Stimulated activated naive CD4-positive, alpha-beta T cell (primary cell): ENCODE data around the gene CFAP210.
A peak's percentile ranks its signal among the peaks of the same experiment; 100 is the strongest.
"Not testable (repeated sequence)": the region's sequence is repeated elsewhere in the genome, so short reads cannot be mapped to it uniquely, and the experiment has no call there.

Experiments used
- DNase-seq, 6 experiments: peaks; one replicate each; lab custom pipeline; 2025; lab: John Stamatoyannopoulos, UW

The CFAP210 gene

DNA sequence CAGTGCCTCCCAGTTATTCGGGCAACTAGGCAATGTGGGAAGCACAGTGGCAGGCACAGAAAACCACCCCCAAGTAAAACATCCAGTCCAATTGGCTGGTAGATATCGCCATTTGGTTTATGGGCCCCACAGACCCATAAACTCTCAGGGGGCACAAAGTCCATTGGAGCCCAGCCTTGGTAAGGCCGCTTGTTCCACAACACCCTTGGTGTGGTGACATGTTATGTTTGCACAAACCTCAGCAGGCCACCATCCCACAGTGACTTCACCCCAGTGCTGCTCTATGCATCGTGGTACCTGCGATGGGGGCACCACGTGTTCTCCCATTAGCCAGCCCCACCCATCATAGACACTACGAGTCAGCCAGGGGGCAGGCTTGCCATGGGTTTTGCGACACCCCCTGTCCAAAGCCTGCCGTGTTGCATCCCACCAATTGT, 18.6 kb upstream of the CFAP210 start:
- DNase-seq, result no peak

DNA sequence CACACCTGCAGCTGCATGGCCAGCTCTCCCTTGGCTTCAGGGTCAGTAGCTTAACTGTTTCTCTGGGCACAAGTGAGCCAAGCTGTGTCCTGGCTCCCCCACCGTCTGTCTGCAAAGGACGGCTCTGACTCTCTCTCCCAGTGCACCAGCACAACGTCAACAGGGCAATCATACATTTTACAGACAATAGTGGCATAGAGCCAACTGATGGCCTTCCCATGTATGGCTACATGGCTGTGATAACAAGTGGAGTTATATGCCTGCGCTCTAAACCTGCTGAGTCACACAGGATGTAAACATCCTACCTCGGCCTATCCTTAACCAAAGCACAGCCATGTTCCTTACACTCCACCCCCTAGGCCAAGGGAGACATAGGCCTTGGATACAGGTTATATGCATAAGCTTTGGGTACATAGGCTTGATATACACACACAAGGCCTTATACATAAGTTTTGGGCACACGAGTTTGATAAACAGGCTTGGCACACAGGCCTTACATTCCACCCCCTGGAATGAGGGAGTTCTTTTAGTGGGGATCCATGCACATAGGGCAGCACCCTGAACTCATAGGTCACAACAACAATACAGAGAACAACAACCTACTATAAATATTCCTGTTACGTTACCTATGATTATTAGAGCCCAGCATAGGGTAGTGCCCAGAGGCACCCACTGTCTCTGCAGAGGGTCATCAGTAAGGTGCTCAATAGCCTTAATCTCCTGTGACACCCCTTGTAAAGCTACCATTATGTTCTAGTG, 17.7 kb upstream of the CFAP210 start:
- no peak for DNase-seq

DNA sequence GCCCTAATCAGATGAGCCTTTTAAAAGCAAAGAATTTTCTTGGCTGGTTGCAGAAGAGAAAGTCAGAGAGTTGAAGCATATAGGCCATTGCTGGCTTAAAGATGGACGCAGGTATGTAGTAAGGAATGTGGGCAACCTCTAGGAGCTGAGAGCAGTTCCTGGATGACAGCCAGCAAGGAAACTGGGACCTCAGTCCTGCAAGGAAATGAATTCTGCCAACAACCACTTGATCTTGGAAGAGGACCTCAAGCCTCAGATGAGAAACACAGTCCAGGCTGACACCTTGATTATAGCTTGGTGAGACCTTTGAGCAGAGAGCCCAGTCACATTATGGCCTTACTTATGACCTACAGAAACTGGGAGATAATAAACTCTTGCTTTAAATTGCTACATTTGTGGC, 15.8 kb upstream of the CFAP210 start:
- no peak for DNase-seq

DNA sequence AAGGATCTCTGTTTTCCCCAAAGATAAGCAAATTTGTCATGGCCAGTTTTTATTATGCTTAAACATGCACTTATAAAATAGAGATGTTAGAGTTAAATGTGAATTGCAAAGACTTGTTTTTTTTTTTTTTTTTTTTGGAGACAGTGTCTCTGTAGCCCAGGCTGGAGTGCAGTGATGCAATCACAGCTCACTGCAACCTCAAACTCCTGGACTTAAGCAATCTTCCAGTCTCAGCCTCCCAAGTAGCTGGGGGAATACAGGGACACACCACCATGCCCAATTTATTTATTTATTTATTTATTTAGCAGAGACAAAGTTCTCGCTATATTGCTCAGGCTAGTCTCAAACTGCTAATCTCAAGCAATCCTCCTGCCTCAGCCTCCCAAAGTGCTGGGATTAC, 15.1 kb upstream of the CFAP210 start:
- no peak for DNase-seq

DNA sequence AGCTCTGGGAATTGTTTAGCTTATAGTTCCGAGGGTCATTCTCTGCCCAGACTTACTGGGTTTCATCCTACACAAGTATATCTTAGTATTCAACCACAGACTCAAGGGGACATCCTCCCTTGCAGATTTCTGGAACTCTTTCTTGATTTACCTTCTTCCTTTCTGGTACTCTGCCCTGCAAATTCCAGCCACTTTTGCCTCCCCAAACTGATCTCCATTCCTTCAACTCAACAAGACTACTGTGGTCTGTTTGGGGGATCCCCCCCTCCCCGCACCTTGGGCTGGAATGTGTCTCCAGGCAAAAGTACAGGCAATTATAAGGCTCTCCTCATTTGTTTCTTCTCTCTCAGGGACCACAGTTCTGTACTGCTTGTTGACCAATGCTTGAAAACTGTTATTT, 13.4 kb upstream of the CFAP210 start:
- no peak for DNase-seq

DNA sequence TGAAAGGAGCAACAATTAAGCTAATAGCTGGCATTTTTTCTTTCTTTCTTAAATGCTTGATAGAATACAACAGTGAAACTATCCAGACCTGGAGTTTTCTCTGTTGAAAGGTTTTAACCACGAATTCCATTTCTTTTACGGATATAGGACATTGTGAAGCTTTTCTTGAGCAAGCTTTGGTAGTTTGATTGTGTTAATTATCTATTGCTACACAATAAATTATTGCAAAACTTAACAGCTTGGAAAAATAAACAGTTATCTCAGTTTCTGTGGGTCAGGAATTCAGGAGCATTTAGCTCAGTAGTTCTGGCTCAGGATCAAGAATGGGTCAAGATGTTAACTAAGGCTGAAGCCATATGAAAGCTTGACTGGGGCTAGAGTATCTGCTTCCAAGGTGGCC, 11.7 kb upstream of the CFAP210 start:
- DNase-seq, result no peak

DNA sequence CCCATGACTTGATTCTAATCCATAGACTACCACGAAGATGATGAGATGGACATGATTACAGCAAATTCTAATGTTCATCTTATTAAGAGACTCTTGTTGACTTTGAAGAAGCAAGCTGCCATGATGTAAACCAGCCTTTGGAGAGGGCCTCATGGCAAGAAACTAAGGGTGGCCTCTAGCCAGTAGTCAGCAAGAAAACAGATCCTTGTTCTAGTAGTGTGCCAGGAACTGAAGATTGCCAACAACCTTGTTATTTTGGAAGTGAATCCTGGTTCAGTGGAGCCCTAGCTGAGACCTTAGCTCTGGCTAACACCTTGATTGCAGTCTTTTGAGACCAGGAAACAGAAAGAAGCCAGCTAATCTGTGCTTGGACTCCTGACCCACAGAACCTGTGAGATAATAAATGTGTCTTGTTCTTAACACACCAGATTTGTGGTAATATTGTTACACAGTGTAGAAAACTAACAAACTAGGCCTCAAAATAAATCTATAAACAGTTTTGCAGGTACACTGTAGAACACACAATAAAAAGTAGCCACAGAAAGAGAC, 10.0 kb upstream of the CFAP210 start:
- no peak for DNase-seq

DNA sequence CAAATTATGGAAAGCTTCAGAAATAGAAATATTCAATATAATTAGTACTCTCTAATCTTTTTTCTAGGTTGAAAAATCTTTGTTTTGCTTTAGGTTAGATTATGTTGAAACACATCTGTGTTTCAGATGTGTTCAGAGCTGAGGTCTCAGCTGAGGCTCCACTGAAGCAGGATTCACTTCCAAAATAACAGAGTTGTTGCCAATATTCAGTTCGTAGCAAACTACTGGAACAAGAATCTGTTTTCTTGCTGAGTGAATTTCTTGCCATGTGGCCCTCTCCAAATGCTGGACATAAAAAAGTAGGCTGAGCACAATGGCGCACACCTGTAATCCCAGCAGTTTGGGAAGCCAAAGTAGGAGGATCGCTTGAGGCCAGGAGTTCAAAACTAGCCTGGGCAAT, 8.8 kb upstream of the CFAP210 start:
- no peak for DNase-seq

DNA sequence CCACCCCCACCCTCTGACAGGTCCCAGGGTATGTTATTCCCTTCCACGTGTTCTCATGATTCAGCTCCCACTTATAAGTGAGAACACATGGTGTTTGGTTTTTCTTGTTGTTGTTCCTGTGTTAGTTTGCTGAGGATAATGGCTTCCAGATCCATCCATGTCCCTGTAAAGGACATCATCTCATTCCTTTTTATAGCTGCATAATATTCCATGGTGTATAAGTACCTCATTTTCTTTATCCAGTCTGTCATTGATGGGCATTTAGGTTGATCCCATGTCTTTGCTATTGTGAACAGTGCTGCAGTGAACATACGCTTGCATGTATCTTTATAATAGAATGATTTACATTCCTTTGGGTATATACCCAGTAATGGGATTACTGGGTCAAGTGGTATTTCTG, 5.0 kb upstream of the CFAP210 start:
- DNase-seq, result not testable (repeated sequence)

DNA sequence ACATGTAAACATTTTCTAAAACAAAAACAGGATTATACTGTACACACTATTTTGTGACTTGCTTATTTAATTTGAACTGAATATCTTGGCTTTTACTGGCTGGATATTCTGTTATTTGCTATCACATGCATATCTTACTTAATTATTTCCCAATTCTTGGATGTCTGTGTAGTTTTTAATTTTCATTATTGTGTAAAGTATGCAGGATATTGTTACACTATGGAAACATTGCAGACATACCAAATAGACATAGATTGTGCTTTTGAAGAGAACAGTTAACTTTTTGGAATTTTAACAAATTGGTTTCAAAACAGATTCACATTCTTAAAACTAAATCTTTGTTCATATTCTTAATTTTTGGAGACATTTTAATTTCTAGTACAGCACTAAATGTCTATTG, 2.2 kb upstream of the CFAP210 start:
- no peak for DNase-seq

DNA sequence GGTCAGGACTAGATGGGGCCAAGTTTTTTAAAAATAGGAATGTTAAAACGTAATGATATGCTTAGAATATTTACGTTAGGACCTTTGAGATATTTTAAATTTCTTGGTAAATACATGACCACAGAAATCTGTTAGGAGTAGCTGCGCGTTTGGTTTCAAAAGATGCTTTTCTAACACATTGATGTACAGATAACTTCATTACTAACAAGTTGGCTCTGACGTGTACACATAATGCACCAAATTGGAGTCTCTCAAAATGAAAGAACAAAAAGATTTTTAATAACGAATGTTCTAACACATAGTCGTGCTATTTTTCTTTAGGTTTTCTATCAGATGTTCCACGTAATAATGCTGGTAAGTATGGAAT, 672 bp upstream of the CFAP210 start:
- DNase-seq, result no peak

DNA sequence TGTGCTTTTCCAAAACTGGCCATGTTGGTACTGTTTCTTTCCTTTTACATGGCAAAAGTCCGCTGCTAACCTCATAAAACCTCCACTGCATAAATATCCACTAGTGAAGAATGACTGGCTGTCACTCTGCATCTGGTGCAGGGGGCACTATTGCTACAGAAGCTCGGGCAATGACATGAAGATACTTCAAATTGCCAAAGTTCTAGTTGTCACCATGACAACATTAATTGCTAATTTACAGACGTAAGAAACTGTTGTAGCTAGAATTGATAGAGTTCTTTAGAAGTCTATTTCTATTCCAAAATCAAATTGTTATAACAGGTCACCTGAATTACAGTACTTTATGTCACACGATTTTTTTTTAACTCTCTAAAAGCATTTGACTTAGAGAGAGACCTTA, 845 bp downstream of the CFAP210 start:
- peak in 3 of 6 experiments; percentile 7 to 45 (median 33) for DNase-seq

DNA sequence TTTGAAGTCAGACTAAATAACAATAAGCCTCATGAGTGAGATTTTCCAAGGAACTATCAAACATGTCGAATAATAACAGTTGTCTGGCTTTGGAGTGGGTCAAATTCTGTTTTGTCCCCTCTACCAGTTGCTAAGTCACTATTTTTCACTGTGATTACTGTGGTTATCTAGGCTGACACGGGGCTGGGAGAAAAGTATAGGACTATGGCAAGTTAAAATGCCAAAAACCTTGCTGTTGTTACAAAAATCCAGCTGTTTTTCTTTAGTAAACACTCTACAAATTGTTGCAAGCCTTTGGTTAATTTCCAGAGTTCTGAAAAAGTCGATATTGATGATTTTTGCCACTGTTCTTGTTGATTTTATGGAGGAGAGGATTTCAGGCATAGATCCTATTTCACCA, 1.5 kb downstream of the CFAP210 start:
- DNase-seq, result no peak

DNA sequence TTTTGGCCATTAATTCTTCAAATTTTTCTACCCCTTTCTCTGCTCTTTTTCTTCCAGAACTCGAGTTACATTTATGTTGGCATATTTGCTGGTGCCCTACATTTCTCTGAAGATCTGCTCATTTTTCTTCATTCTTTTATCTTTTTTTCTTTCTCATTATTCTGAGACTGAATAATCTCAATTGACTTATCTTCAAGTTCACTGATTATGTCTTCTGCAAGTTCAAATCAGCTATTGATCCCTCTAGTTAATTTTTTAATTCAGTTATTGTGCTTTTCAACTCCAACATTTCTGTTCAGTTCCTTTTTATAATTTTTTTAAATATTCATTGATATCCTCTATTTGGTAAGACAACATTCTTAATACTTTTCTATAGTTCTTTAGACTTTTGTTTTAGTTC, 3.2 kb downstream of the CFAP210 start:
- no peak for DNase-seq

DNA sequence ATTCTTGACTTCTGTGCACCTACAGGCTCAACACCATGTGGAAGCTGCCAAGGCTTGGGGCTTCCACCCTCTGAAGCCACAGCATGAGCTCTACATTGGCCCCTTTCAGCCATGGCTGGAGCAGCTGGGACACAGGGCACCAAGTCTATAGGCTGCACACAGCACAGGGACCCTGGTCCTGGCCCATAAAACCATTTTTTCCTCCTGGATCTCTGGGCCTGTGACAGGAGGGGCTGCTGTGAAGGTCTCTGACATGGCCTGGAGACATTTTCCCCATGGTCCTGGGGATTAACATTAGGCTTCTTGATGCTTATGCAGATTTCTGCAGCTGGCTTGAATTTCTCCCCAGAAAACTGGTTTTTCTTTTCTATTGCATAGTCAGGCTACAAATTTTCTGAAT, 6.3 kb downstream of the CFAP210 start:
- not testable (repeated sequence) for DNase-seq

DNA sequence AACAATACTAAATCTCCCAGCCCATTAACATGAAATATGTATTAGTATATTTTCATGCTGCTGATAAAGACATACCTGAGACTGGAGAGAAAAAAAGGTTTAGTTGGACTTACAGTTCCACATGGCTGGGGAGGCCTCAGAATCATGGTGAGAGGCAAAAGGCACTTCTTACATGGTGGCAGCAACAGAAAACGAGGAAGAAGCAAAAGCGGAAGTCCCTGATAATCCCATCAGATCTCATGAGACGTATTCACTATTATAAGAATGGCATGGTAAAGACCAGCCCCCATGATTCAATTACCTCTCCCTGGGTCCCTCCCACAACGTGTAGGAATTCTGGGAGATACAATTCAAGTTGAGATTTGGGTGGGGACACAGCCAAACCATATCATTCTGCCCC, 7.4 kb downstream of the CFAP210 start:
- not testable (repeated sequence) for DNase-seq

DNA sequence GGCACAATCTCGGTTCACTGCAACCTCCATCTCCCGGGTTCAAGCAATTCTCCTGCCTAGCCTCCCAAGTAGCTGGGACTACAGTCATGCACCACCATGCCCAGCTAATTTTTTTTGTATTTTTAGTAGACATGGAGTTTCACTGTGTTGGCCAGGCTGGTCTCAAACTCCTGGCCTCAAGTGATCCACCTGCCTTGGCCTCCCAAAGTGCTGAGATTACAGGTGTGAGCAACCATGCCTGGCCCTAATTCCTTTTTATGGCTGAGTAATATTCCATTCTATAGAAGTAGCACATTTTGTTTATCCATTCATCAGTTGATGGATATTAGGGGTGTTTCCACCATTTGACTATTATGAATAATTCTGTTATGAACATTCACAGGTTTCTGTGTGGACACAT, 9.5 kb downstream of the CFAP210 start:
- DNase-seq, result not testable (repeated sequence)

DNA sequence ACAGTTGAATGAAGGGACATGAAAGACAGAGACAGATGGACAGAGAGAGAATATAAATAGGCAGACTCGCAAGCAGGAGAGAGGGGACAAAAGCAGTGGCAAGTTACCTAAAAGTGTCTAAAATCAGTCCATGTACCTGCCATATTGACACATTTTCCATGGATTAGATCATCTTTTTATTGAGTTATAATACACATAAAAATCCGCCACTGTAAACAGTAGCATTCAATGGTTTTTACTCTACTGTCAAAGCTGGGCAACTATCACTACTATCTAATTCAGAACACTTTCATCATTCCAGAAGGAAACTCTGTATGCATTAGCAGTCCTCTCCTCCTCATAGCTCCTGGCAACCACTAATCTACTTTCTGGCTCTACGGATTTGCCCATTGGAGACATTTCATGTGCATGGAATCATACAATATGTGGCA, 10.1 kb downstream of the CFAP210 start:
- no peak for DNase-seq

DNA sequence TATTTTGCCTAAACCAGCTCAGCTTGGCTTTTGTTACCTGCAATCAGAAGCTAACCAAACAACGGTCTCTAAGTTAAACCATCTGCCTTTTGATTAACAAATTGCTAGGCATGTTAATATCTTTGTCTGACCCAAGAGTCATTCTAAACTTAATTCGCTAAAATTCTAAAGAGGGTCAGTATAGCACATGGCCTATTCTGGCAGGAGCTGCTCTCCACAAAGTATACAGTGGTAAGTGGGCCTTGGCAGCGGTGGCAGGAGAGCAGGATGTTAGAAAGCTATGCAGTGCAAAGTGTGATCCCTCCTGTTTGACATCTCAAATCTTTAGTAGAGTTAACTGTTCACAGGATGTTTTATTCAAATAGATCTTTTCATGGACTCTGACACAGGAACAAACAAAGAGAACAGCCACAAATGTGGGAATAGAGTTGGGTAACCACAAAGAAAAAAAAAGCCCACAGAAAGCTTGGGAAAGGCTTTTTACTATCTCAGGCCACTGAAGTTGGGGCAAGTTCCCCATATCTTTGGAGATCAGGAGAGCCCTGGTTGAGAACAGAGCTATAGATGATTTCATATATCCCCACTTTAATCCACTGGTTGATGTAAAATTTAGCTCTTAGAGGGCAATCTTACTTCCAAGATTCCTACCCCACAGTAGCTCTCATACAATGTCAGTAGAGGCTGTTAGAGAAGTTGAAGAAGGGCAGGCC, 10.6 kb downstream of the CFAP210 start:
- no peak for DNase-seq

DNA sequence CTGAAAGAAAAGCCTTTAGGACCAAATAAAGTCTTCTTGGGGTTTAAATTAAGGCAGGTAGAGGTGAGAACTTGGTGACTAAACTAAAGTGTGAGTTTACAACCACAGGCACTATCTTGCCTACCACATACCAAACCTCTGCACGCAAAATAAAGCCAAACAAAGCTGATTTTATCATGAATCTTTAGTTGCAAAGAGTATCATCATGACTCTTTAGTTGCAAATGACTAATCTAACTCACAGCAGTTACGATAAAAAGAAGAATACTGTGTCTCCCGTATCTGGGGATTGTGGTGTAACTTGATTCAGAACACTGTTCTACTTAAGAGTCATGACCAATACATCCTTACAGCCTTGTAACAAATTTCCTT, 11.2 kb downstream of the CFAP210 start:
- no peak for DNase-seq

DNA sequence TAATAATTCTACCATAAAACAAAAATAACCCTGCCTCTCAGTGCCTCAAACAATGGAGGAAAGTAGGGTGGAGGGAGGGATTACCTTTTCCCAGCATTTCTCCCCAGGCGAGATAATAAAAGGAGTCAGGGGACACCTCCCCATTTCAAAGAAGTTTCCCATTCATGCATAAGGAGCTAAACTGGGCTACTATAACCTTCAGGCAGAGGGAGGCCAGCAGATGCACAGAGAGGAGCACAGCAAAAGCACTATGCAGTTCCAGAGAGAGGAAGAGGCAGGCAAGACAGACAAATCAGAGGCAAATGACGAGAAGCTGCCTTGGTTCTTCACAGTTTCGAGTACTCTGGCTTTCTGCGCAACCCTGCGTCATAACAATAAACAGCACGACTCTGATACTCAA, 17.4 kb downstream of the CFAP210 start:
- DNase-seq, result no peak

DNA sequence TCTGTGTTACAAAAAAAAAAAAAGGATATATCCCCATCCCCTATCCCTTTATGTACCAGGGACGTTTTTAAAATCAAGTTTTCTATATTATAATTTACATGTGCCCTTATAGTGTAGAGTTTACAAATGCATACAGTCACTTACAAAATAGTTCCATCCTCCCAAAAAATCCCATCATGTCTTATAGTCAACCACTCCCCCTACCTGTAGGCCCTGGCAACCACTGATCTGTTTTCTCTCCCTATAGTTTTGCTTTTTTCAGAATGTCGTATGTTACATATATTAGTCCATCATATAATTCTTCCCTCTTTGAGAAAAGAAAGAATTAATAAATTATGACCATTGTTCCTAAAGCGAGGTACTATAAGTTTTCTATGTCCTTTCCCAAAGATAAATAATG, 17.8 kb downstream of the CFAP210 start:
- DNase-seq, result no peak

DNA sequence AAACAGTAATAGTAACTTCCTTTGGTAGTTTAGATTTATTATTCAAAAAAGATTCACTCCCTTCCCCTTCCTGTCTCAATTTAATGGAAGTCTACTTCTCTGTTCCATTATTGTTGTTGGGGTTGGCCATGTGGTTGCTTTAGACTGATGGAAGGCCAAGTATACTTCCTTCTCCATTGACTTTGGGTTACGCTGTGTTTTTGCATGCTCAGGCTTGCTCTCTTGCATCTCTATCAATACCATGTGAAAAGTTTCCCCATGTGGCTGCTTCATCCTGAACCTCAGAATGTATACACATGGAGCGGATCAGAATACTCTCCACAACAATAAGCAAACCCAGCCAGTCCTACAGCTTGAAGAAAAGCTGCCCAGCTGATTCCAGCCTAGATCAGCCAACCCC, 20.3 kb downstream of the CFAP210 start:
- DNase-seq, result no peak

DNA sequence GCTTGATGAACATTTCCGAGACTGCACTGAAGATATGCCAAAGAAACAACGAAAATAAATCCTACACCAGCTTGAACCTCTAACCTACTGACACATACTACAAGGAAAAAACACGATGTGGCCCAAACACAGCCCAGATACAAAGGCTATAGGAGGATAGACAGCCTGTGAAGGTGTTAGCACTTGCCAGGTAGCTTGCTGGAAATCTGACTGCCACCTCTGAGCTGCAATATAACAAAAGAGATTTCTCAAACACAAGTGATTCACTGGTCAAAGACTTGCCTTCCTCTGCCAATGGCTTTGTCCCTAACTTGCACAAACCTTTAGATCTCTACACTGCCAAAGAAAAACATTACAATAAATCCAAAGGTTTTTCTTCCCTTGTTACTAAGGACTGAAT, 21.1 kb downstream of the CFAP210 start:
- no peak for DNase-seq
